Esophagus muscularis mucosa (tissue), 4 donors: ENCODE results near the gene ROBO1. TPM values are rescaled to one million over a fixed set of nuclear protein-coding genes. Genes with fewer than 3 reads are reported as not detected.

Experiments
- DNase-seq: peaks from one replicate; pipeline ENCODE4 v3.0.0-alpha.2; 2017; ENCODE audit errors: extremely low spot score
- H3K27ac ChIP-seq, 4 donors: fragments of 200-600 bp; sonication (generic); replicated peaks in 1 of 4; 1 replicate in 3 of 4; 2 replicates in 1 of 4; pipeline ENCODE4 v1.5.1; 2016 to 2019; ENCODE audit warnings: mild to moderate bottlenecking in 1 of 4
- H3K27me3 ChIP-seq, 4 donors: fragments of 200-600 bp; sonication (generic); one replicate each; pipeline versions ENCODE4 v1.5.1 to v1.6.0; 2016 to 2019
- H3K36me3 ChIP-seq, 4 donors: fragments of 200-600 bp; sonication (generic); one replicate each; pipeline ENCODE4 v1.5.1; 2016 to 2019
- H3K4me1 ChIP-seq, 4 donors: fragments of 200-600 bp; sonication (generic); one replicate each; pipeline ENCODE4 v1.5.1; 2016 to 2019
- H3K4me3 ChIP-seq, 4 donors: fragments of 200-600 bp; sonication (generic); 1 replicate in 2 of 4; 2 replicates in 2 of 4; pipeline ENCODE4 v1.5.1; 2016 to 2019; ENCODE audit warnings: mild to moderate bottlenecking in 4 of 4, moderate library complexity in 1 of 4
- H3K9me3 ChIP-seq, 4 donors: fragments of 200-600 bp; sonication (generic); 1 replicate in 3 of 4; 2 replicates in 1 of 4; pipeline ENCODE4 v1.5.1; 2016 to 2019
- EP300 ChIP-seq: sonication (generic); formaldehyde crosslinking; IDR thresholded peaks from one replicate; pipeline ENCODE4 v1.6.1; 2017; ENCODE audit warnings: antibody characterized with exemption
- POLR2A ChIP-seq: fragments of 450-650 bp; IDR thresholded peaks from one replicate; pipeline ENCODE4 v1.6.1; 2017; ENCODE audit warnings: antibody characterized with exemption, moderate library complexity, mild to moderate bottlenecking, low read depth
- POLR2AphosphoS5 ChIP-seq, 2 donors: sonication (generic); formaldehyde crosslinking; IDR thresholded peaks; one replicate each; pipeline ENCODE4 v1.6.1; 2017; ENCODE audit warnings: antibody characterized with exemption in 2 of 2
- WGBS: methylation state at CpG from one replicate; pipeline ENCODE4 v1.1.5; 2018; 5-methylcytosine and 5-hydroxymethylcytosine counted together
- intact Hi-C: fragments of 100-400 bp; cut with DNase I; formaldehyde crosslinking; loops from one replicate; pipeline ENCODE4 v1.15.1; 2023
- total RNA-seq, 4 donors: library from RNA; depleted of rRNA; stranded (reverse); fragments of >200 nt; gene quantifications; one replicate each; pipeline versions ENCODE4 v1.1.0 to v1.2.1, GENCODE V29; 2016
- TF ChIP-seq, protein P1 (sequence below), 3 experiments: fragments of 200-600 bp in 2 of 3; fragments of 450-650 bp in 1 of 3; sonication (generic) in 2 of 3; IDR thresholded peaks; one replicate each; pipeline ENCODE4 v1.5.1; 2017 to 2019; ENCODE audit warnings: antibody characterized with exemption in 3 of 3, mild to moderate bottlenecking in 2 of 3, moderate library complexity in 1 of 3

ROBO1 gene
- total RNA-seq, 4 donors from 2014 or later: 9.6 to 14.2 (median 12.6) TPM

DNA sequence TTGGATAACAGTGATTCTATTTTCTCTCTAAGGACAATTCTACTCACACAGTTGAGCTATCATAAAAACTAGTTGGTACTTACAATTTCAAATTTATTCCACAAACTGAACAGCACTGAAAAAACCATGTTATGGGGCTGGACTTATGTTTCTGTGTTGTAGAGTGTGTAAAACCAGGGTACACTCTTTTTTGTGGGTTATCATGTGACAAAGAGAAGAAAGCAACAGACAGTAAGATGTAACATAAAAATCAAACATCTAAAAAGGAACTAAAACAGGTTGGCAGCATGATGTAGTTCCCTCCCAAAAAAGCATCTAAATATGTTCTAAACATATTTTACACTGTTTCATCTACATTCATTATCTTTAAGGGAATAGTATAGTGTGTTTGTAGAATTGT, 757.9 kb downstream of the ROBO1 start:
- H3K9me3 ChIP-seq: no peaks in the 10 kb centered on the region
- no peak for DNase-seq
- H3K27ac ChIP-seq: no peak overlapping the region
- H3K4me1 ChIP-seq: peaks cover 0 to 16% (median 0%) of the 10 kb centered on the region in 4 donors
- TF ChIP-seq EP300: no peak
- TF ChIP-seq POLR2A: no peak
- TF ChIP-seq, protein P1, sequence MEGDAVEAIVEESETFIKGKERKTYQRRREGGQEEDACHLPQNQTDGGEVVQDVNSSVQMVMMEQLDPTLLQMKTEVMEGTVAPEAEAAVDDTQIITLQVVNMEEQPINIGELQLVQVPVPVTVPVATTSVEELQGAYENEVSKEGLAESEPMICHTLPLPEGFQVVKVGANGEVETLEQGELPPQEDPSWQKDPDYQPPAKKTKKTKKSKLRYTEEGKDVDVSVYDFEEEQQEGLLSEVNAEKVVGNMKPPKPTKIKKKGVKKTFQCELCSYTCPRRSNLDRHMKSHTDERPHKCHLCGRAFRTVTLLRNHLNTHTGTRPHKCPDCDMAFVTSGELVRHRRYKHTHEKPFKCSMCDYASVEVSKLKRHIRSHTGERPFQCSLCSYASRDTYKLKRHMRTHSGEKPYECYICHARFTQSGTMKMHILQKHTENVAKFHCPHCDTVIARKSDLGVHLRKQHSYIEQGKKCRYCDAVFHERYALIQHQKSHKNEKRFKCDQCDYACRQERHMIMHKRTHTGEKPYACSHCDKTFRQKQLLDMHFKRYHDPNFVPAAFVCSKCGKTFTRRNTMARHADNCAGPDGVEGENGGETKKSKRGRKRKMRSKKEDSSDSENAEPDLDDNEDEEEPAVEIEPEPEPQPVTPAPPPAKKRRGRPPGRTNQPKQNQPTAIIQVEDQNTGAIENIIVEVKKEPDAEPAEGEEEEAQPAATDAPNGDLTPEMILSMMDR (IDR thresholded peaks at IDR 0.05): no peak
- TF ChIP-seq POLR2AphosphoS5 (IDR thresholded peaks at IDR 0.05): no peak
- no peaks in the 10 kb centered on the region for H3K27me3 ChIP-seq
- no peaks in the 10 kb centered on the region for H3K36me3 ChIP-seq
- no peak overlapping the region for H3K4me3 ChIP-seq
- intact Hi-C loops: no loop called here

DNA sequence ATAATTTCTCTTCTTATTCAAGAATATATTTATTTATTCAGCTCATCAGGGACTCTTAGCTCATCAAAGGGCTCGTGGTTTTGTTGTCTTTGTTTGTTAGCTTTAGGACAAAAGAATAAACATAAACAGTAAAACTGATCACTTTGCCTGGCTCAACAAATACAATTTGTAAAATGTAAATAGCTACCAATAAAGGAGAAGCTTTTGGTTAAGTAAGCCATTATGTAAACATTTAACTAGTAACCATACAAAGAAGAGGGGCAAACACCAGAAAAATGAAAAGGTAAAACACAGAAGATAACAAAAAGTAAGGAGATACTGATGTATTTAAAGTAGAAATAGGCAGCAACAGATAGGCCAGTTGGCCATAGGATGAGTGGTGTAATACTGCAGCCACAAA, 761.7 kb downstream of the ROBO1 start:
- Histone ChIP-seq H3K4me1 (no peaks in the 10 kb centered on the region), H3K9me3 (no peaks in the 10 kb centered on the region), H3K4me3 (no peak overlapping the region), H3K36me3 (no peaks in the 10 kb centered on the region), H3K27ac (no peak overlapping the region), H3K27me3 (no peaks in the 10 kb centered on the region)
- intact Hi-C loops: no loop called here
- no peak for DNase-seq
- TF ChIP-seq EP300: no peak
- TF ChIP-seq, protein P1 (IDR thresholded peaks at IDR 0.05): no peak
- TF ChIP-seq POLR2A: no peak
- no peak for TF ChIP-seq POLR2AphosphoS5 (IDR thresholded peaks at IDR 0.05)
- 90% methylated on average over 1 of the region's 1 CpG for WGBS

DNA sequence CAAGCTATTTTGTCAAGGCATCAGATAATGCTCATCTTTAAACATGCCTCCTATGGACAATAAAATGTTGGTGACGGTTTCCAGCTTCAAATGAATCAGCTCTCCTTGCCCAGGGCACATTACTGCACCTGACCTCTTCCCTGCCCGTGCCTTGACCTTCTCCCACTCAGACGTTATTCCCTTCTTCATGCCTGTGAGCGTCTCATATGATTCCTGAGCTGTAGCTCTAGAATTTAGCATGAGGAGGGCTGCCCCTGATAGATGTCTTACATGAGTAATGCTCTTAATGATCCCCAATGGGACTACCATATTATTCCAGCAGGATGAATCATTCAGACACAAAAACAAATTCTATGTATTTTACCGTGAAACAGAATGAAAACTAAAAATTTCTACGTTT, 762.7 kb downstream of the ROBO1 start:
- H3K4me1 ChIP-seq: no peaks in the 10 kb centered on the region
- TF ChIP-seq EP300 (no peak), POLR2A (no peak), POLR2AphosphoS5 (IDR thresholded peaks at IDR 0.05) (no peak)
- TF ChIP-seq, protein P1 (IDR thresholded peaks at IDR 0.05): no peak
- 85% methylated on average over 6 of the region's 6 CpGs for WGBS
- intact Hi-C loops: no loop called here
- DNase-seq: no peak
- H3K27ac ChIP-seq: no peak overlapping the region
- H3K27me3 ChIP-seq: no peaks in the 10 kb centered on the region
- H3K36me3 ChIP-seq: no peaks in the 10 kb centered on the region
- no peak overlapping the region for H3K4me3 ChIP-seq
- no peaks in the 10 kb centered on the region for H3K9me3 ChIP-seq

DNA sequence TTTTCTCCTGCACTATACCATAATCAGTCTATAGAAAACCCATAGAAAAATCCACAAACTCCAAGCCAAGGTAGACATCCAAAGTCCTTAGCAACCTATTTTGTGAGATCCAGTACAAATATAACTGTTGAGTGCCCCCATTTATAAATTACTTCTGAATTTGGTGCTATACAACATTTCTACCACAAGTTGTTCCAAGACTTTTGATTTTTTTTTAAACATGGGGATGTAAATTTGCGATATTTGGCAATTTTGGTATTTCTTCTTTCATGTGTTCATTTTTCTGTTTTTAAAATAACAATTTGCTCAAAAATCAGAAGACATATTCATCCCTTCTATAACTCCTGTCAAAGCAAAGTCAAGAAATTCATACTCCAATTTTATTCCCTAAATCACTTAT, 763.8 kb downstream of the ROBO1 start:
- 97% methylated on average over 1 of the region's 1 CpG for WGBS
- Histone ChIP-seq H3K4me3 (no peak overlapping the region), H3K27me3 (no peaks in the 10 kb centered on the region), H3K4me1 (no peaks in the 10 kb centered on the region), H3K27ac (no peak overlapping the region), H3K36me3 (no peaks in the 10 kb centered on the region), H3K9me3 (no peaks in the 10 kb centered on the region)
- TF ChIP-seq POLR2A (no peak), POLR2AphosphoS5 (IDR thresholded peaks at IDR 0.05) (no peak), EP300 (no peak)
- TF ChIP-seq, protein P1 (IDR thresholded peaks at IDR 0.05): no peak
- no peak for DNase-seq
- intact Hi-C loops: no loop called here
